Activated CD4-positive, CD25-positive, alpha-beta regulatory T cell (primary cell): Measurements from ENCODE around the gene KLF12.

Experiments used
- DNase-seq, 4 experiments: peaks; one replicate each; lab custom pipeline; 2025; lab: John Stamatoyannopoulos, UW

The KLF12 gene

GRCh38 chr13:74134221-74134776 is at the start of gene KLF12:
KLF12 (minus strand) TSS chr13:74134404.
- DNase-seq, result peak; percentile 65 to 83 (median 76)

- DNase-seq, result no peak
Observed at GRCh38 chr13:74182491-74182890, 48.3 kb upstream of the KLF12 start.

DNA sequence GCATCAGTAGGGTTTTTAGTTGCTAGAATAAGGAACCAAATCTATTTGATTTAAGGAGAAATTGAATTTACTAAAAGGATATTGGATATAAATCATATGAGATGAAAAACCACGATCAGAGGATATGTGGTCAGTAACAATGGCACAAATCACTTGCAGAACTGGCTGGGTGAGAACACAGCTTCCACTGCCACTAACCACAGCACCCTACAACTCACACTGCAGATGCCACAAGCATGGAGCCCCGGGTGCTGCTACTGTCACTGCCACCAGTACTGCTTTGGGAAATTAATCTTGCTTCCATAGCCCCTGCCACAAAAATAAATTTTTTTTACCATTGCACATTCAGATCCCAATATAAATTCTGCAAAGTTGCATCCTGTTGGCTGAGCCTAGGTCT is 40.6 kb upstream of the KLF12 start:
- no peak for DNase-seq

GRCh38 chr13:74173822-74174221 is 39.6 kb upstream of the KLF12 start:
- no peak for DNase-seq

- no peak for DNase-seq
Observed at GRCh38 chr13:74171641-74172040, 37.4 kb upstream of the KLF12 start.

- DNase-seq, result no peak
Observed at GRCh38 chr13:74169676-74170075, 35.5 kb upstream of the KLF12 start.

DNA sequence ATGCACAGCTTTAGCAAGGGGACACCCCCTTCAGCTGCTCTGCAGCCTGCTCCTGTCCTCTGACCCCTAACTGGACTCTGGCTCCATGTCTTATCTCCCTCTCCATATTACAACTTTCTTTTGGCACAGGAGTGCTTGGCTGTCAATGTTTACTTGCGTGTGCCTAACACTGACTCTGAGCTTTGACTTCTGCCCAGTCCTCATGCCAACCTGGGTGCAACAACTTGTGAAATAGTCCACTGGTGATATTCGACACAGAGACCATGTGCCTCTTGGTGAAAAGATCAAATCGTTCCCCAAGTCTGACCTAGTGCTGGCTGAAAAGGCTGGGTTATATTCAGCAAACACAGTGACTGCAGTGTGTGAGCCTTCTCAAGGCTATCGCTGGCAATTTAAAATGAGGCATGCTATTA is 34.1 kb upstream of the KLF12 start:
- no peak for DNase-seq

GRCh38 chr13:74166261-74167004 is 32.2 kb upstream of the KLF12 start:
- no peak for DNase-seq

GRCh38 chr13:74162782-74163181 is 28.6 kb upstream of the KLF12 start:
- no peak for DNase-seq

GRCh38 chr13:74162135-74162534 is 27.9 kb upstream of the KLF12 start:
- DNase-seq, result no peak

DNA sequence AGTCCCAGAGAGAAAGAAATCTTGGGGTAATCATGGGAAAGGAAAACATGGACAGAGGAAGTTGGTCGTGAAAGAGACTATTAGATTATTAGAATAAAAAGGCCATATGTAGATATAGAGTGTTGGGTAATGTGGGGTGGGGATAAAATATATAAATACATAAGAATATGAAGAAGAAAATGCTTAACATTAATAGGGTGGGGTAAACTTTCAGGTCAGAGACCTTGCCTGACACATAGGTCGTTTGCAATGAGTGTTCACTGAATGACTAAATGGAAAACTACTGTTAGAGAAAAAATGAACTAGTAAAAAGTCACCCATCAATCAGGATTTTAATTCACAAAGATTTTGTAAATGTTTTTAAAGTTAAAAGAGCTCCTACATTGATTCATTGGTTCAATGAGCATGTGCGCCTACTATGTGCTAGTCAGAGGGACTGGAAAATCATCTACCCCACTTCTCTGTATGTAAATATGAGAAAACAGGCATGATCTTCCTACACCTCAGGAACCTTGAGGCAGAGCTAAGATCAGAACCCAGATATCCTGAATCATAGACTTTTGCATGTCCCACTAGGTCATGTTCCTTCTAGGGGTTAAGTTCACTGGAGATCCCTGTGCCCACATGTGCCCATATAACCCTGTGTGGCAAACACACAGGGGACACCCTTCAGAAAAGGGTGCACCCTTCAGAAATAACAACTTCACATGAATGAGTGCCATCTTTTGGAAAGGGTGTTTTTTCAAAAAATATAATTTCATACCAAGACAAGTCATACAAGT is 24.6 kb upstream of the KLF12 start:
- no peak for DNase-seq

- no peak for DNase-seq
Observed at GRCh38 chr13:74158028-74158427, 23.8 kb upstream of the KLF12 start.

- no peak for DNase-seq
Observed at GRCh38 chr13:74154981-74155380, 20.8 kb upstream of the KLF12 start.

DNA sequence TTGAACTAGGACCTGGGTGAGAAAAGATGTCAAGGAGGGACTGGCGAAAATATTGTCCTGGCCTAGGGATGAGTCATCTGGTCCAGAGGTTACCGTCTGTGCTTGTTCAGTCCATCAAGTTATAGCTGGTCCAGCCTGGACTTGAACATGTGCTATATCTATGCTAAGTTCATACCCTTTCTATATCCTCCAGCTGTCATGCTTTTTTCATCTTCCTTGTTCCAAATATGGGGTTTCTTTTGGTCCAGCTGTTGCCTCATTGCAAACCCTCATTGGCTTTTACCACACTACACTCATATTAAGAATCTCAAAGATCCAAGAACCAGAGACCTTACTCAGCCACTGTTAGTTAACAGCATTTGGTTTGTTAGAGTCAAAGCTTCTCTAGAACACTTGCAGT is 19.1 kb upstream of the KLF12 start:
- DNase-seq, result no peak

DNA sequence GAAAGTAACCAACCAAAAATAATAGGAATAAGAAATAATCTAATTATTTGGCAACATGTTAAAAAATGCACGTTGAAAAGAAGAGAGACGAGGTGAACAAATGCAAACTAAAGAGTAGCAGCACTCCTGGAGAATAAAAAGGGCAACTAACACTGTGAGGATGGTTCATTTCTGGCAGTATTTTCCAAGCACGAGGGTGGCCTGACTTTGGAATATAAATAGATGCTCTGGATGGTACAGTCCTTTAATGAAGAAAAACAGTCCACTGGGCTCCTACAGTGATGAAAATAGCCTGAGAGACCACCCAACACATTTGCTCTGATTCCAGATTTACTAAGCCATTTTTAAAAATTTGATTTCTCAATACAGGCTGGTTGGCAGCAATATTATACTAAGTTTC is 17.7 kb upstream of the KLF12 start:
- no peak for DNase-seq

DNA sequence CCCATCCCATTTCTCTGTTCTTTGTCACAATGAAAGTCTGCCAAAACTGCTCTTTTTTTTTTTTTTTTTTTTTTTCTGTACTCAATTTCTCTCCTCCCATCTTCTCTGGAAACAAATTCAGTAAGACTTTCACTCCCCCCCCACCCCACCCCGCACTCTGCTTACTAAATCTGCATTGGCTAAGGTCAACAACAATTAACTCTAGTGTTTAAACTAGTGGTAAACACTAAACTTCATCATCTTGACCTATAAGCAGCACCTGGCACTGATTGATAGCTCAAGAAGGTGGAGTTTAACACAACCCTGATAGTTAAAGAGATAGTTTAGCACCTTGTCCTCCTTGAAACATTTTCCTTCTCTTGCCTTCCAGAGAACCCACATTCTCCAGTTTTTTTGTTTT is 14.1 kb upstream of the KLF12 start:
- no peak for DNase-seq

DNA sequence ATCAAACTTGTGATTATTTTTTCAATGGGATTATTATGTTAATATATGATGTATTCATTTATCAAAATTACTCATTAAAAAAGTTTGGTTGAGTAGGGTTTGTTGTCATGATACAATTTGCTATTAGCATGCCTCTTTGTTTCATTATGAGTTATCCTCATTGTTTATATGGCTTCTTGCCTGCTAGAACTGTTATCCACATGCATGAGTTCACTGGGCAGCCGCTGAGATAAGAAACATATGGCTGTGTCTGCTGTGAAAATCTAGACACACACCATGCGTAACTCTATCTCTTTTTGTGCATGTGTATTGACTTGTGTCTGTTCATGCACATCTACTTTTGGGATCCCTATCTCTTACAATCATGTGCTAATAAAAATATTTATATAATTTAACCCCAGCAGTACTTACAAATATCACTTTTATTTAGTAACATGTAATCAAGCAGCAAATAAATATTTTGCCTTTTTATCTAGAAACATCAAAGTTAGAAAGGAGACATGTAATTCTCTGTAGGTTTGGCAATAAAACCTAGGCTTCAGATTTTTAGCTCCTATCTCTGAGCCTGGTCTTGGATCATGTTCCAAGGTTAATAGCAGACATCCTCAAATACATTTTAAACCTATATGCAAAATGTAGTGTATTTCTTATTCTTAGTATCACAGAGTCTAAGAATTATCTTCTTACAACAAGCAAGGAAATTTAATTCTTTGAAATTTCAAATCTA is 11.2 kb upstream of the KLF12 start:
- no peak for DNase-seq

GRCh38 chr13:74144269-74144668 is 10.1 kb upstream of the KLF12 start:
- DNase-seq, result no peak

DNA sequence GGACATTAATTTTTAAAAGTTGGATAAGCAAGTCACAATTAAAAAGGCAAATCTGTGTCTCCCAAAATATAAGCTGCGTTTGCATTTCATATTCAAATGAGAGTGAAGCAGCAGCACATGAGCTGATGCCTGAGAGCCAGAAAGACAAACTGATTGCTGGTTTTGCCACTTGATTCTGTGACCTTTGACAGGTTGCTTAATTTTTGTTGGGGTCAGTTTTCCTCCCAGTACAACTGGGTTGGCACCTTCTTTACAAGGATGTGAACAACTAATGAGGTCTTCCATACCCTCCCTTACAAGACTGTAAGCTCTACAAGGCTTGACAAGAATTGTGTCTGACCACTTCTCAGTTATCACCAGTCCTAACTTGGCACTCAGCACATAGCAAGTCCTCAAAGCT is 8.1 kb upstream of the KLF12 start:
- no peak for DNase-seq

GRCh38 chr13:74138241-74138640 is 4.0 kb upstream of the KLF12 start:
- no peak for DNase-seq

DNA sequence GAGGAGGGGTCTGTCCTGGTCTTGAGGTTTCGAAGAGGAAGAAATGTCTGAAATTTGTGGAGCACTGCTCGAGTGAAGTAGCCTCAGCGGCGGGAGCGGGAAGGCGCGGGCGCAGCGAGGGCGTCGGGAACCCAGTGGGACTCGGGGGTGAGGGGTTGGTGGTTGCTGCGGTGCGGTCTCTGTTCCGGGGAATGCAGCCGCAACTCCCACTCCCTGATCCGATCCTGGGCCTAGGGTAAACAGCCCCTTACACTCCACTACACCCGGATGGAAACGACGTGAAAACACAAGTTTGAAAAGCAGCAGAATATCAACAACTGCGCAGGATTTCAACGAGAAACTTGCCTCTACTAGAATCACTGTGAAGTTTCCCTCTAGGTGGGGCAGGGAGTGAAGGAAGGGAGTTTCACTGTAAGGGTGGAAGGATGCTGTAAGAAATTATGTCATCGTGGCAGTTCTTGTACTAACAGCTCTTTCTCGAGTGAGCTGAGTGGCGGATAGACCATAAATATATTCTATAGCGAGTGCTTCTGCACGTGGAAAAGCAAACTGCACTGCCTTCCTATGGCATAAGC is 2.0 kb upstream of the KLF12 start:
- peak in 1 of 4 experiments; percentile 11 for DNase-seq
